Activated gamma-delta T cell treated with anti-CD3 and anti-CD28 coated beads, Interleukin-2, amount 50 U/mL, for 16 hours (primary cell): Measurements from ENCODE around the gene ZFYVE28.
A peak's percentile ranks its signal among the peaks of the same experiment; 100 is the strongest.
"Not testable (repeated sequence)": the region's sequence is repeated elsewhere in the genome, so short reads cannot be mapped to it uniquely, and the experiment has no call there.

Experiments
- DNase-seq: peaks from one replicate; pipeline ENCODE4 v3.0.0-alpha.2; 2020; ENCODE audit warnings: low read depth

Gene ZFYVE28

DNA sequence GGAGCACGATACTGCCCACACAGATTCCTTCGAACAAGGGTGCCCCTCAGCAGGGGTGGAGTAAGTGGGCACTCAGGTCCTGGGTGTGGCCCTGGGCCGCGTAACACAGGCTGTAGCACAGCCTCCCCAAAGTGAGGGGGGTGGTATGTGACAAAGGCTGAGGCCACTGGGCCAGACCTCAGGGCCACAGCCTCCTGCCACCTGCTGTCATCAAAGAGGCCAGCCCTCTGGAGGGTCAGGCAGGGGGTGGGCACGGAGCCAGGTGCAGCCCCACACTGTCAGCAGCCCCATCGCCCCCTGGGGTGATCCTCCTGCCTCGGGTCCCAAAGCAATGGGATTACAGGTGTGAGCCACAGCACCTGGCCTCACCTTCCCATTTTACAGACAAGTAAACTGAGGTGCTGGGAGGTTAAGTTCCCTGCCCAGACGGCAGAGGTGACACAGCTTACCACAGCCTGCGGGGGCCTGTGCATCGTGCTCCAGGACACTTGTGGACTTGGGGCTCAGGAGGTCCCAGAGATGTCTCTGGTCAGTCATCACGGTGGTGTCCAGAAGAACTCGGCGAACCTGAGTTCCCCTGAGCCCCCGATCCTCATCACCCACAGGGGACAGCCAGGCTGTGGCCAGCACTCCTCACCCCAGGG lies 129.0 kb downstream of the ZFYVE28 start:
- DNase-seq, result no peak

DNA sequence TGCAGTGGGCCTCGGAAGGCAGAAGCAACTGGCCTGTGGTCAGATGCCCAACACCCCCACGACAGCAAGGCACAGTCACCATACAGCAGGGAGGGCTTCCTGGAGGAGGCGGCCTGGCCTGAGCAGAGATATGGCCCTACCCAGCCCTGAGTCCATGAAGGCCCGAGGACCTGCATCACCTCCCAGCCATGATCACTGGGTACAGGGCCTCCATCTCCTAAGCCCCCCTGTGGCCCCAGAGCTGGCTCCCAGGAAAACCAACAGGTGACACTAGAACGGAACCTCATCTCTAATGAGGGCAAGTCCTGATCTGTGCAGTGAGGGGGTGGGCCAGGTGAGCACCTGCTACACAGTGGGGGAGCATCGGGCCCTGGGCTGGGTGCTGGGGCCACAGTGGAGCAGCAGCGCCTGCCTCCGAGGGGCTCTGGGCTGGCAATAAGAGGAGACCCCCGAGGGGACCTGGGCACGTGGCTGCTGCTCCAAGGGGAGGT lies 130.3 kb downstream of the ZFYVE28 start:
- no peak for DNase-seq

DNA sequence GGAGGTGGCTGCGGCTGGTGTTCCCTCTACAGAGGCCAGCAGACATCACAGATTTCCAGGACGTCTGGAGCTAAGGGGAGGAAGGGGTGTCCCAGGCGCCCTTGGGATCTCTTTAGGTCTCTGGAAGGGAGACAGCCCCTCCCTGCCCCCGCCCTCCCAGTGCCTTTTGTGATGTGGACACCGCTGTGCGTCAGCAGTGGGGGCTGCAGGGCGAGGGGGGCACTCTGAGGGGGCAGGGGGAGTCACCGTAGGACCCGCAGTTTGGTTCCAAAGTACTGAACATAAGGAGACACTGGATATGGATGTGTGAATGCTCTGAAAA lies 130.9 kb downstream of the ZFYVE28 start:
- no peak for DNase-seq

DNA sequence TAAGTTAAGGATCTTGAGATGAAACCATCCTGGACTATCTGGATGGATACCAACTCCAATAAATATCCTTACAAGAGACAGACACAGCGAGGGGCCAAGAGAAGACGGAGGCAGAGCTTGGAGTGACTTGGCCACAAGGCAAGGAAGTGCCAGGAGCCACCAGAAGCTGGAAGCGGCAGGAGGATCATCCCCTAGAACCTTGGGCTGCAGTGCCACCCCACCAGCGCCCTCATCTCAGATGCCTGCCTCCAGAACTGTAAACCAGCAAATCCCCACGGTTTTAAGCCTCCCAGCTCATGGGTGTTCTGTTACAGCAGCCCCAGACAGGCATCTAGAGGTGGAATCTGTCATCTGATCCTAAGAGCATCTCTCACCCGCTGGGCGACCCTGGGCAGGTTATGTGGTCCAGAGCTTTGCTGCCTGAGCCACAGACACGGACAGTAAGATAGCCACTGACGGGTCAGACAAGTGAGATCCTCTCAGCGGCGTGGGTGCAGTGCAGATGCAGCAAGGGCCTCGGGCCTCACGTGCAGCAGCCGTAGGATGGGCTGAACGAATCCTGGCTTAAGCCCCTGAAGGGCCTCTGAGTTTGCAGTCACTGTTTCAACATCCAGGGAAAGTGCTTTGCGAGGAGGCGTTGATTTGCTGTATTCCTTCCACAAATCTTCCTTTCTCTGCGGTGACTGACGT lies 131.4 kb downstream of the ZFYVE28 start:
- no peak for DNase-seq

DNA sequence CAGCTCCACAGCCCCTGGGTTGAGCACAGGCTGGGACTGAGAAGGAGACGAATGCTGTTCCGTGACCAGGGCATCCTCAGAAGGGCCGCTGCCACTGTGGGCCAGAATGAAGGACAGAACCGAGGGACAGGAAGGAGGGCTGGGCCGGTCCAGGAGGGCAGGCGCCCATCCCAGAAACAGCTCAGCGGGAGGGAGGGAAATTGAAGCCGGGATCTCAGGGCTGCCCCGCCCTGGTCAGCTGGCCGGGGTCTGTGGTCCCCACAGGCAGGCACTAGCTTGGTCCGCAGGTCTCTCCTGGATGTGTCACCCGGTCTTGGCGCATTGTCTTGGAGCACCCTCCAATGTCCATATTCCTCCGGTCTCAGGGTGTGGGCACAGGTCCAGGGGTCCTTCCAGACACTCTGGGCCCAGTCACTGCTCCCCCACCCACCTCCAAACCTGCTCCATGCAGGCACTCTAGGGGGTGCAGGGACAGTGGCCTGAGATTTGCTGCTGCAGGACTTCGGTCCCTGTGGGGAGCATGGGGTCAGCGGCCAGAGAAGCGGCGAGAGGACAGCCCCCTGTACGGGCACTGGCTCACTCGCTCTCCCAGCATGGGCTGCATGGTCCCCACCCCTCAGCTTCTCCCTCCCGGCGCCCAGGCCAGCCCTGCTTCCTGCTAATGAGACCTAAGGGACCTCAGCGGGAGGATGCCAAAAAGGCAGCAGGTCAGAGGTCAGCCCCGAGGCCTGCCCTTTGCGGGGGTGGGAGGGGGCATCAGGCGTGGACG lies 132.6 kb downstream of the ZFYVE28 start:
- no peak for DNase-seq

DNA sequence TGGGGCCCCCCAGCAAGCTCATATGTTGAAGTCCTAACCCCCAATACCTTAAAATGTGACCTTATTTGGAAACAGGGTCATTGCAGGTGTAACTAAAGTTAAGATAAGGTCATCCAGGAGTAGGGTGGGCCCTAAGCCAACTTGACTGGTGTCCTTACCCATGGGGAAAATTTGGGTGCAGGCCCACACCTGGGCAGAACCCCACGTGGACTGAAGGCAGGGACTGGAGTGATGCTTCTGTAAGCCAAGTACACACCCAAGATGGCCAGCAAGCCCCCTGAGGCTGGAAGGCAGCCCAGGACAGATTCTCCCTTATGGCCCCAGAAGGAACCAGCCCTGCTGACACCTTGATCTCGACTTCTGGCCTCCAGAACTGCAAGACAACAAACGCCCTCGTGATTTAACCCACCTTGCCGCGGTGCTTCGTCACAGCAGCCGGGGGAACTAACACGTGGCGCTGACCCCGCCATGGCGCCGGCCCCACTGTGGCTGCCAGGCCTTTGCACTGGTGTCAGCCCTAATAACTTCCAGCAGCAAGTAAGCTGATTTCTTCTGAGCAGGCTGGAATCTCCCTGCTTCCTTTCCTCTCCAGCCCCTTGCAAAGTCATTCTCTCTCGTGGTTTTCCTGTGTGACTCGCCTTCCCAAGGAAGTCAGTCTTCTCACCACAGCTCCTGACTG lies 133.4 kb downstream of the ZFYVE28 start:
- no peak for DNase-seq

DNA sequence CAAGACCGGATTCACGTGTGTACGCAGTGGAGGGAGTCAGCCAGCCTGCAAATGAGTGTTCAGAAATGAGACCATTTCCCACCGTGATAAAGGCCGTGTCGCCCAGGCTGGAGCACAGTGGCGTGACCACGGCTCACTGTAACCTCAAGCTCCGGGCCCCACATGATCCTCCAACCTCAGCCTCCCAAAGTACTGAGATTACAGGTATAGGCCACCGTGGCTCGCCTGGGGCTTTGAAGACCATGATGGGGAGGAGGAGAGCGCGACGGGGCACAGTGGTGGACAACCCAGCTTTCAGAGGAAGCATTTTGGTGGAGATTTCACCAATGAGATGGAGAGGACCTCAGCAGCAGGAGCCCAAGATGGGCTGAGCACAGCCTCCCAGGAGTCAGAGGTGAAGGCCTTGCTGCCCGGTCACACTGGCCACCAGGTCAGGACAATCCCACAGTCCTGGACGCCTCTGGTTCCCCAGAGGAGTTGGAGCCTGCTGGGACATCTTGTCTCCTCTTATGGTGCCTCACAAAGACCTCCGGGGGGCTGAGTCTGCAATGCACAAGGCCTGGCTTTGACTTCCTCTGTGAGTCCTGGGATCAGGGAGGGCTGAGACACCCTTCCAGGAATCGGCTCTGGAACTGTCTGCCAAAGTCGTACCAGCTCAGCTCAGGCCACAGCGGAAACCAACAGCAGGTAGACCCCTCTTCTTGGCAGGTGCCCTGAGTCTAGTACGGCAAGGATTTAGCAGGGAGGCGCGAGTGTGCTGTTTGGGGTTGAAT lies 134.1 kb downstream of the ZFYVE28 start:
- no peak for DNase-seq

DNA sequence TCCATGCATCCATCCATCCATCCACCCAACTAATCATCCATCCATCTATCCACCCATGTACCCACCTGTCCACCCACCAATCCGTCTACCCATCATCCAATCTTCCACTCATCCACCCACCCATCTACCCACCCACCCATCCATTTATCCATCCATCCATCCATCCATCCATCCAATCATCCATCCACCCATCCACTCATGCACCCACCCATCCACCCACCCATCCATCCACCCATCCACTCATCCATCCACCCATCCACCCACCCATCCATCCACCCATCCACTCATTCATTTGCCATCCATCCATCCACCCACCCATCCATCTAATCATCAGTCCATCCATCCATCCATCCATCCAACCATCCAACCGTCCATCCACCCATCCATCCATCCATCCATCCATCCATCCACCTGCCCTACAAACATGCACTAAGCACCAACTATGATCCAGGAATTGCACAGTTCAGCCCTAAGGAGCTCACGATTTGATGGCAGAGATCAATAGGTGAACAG lies 135.2 kb downstream of the ZFYVE28 start:
- DNase-seq, result no peak

DNA sequence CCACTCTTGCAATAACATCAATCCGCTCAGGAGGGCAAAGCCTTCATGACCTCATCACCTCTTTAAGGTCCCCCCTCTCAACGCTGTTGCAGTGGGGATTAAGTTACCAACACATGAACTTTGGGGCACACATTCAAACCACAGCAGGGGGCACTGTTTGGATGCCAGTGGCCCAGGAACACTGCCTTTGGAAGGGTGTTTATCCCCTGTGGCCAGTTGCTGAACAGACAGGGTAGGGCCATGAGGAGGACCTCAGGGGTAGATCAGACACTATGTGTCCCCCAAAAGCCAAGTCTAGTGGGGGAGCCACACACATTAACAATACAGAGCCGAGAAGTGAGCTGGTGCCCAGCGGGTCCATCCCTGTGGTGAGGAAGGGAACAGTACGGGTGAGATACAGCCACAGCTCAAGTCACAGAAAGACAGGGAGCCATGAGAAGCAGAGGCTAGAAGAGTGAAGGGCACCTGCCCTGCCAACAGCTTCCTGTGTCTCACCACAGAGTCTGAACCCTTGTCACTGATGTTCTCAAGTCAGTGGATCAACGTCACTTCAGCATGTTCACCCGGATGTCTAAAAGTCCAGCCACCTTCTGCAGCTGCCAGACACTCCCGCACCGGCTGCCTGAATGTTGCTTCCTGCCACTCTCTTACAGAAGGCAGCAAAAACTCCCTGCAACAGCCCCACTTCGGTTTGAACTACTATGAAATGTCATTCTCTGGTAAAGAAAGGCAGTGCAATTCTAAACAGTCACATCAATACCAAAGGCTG lies 136.7 kb downstream of the ZFYVE28 start:
- peak; percentile 71 for DNase-seq

DNA sequence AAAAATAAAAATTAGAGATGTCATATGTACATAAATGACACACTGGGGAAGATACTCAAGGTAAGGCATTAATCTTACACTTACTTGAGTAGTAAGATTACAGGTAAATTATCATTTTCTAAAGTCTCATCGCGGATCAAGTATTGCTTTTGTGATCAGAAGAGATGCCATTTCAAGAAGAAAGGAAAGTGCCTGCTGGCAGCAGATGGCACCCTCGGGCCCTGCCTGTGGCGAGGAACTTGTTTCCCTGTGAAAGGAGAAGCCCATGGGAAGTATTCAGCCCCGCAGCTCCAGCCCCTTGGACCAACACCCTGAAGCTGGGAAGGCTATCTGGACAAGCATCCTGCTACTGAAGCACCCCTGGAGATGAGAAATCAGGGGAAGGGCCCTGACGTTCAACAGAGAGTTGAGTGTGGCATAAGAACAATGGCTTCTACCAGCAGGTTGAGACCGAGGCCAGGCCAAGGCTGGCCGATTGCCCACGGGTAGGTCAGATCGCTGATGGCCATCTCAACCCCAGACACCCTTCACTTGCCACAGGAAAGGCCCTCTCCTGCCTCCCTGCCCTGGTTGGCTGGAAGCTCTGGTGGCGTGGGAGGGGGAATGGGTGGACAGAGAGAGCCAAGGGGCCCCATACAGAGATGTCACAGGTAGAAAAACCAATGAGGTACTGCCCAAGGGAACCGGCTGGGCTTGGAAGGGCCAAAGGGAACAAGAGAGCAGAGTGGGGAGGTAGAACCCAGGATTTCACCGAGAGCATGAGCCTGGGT lies 137.7 kb downstream of the ZFYVE28 start:
- no peak for DNase-seq

DNA sequence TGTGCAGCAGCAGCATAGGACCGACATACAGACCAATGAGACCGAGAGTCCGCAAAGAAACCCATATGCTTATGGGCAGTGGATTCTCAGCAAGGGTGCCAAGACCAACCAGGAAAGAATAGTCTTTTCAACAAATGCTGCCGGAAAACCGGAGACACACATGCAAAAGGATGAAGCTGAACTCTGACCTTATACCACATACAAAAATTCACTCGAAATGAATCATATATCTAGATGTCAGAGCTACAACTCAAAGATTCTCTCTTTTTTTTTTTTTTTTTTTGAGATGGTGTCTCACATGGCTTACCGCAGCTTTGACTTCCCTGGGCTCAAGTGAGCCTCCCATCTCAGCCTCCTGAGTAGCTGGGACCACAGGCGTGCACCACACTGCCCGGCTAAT lies 140.5 kb downstream of the ZFYVE28 start:
- no peak for DNase-seq

DNA sequence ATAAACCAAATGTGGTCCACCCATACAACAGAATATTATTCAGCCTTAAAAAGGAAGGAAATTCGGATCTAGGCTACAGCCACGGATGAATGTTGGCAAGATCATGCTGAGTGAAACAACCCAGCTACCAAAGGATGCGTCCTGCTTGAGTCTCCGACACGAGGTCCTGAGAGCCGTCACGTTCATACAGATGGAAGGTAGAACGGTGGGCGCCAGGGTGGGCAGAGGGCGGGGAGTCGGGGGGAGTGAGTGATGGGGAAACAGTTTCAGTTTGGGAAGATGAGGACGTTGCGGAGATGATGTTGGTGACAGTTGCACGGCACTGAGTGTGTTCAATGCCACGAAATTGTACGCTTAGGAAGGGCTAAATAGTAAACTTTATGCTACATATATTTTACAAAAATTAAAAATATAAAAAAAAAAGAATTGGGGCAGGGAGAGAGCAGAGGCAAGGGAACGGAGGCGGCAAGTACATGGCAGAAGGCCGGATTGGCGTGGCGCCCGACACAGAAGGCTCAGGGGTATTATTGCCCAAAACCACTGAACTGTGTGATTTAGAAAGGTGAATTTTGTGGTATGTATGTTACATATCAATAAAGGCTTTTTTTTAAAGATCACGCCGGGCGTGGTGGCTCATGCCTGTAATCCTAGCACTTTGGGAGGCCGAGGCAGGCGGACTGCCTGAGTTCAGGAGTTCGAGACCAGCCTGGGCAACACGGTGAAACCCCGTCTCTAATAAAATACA lies 141.7 kb downstream of the ZFYVE28 start:
- no peak for DNase-seq

DNA sequence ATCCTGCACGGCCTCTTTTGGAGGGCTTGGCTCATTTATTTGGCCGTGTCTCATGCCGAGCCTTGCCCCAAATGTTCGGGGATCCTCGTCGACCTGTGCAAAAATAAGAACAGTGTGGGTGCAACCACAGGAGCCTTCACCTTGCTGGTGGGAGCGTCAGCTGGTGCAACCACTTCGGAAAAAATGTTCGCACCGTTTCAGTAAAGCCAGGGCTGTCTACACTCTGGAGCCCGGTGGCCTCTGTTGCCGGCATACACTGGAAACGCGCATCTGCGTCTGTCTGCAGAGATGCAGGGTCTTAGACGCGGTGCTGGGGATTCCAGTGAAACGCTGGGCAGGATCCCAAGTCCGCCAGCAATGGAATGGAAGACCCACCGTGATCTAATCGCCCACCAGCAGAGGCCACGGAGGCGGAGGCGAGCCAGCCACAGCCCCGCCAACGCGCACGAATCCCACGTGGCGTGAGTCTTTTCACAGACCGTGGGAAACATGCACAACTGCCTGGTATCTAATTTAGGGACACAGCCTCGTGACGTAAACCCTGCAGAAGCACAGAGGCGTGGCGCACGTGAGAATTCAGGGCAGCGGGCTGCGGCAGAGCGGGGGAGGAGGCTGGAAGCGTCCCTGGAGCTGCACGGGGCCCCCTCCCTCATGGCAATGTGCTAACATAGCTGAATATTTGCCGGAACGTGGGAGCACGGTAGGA lies 142.7 kb downstream of the ZFYVE28 start:
- no peak for DNase-seq

DNA sequence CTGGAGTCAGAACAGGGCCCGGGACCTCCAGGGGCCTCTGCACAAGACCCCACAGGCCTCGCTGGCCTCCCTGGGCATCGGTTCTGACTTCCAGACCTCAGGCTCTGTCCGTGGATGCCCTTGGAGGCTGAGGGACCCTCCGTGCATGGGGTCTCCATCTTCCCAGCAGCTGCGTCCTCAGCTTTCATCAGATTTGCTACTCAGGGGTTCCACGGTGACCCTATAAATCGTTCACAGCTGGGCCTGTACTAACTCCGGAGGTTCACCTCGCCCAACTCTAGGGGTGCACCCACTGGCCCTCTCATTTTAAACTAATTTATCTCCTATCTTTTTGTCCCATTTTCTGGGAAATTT lies 143.4 kb downstream of the ZFYVE28 start:
- not testable (repeated sequence) for DNase-seq

DNA sequence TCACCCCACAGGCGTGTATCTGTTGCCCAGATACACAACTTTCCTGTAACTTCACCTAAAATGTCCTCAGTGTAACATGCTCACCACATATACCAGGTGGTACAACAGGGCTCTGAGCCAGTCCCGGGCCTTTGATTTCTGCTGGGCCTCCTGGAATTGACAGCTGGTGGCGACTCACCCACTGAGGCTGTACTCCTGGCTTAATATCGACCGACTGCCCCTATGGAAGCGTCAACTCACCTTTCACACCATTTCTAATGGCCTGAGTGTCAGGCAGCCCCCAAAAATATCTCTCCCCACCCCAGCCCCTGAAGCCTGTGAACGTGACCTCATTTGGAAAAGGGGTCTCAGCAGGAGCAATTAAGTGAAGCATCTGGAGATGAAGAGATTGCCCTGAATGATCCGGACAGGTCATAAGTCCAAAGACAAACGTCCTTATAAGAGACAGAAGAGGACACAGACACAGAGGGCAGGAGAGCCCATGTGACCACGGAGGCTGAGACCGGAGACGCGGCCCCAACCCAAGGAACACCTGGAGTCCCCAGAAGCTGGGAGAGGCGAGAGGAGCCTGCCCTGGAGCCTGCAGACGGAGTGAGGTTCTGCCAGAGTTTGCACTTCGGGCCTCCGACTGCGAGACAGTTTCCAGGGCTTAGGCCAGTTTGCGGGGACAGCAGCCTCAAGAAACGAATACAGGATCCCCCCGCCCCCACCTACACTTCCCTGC lies 144.0 kb downstream of the ZFYVE28 start:
- DNase-seq, result no peak

DNA sequence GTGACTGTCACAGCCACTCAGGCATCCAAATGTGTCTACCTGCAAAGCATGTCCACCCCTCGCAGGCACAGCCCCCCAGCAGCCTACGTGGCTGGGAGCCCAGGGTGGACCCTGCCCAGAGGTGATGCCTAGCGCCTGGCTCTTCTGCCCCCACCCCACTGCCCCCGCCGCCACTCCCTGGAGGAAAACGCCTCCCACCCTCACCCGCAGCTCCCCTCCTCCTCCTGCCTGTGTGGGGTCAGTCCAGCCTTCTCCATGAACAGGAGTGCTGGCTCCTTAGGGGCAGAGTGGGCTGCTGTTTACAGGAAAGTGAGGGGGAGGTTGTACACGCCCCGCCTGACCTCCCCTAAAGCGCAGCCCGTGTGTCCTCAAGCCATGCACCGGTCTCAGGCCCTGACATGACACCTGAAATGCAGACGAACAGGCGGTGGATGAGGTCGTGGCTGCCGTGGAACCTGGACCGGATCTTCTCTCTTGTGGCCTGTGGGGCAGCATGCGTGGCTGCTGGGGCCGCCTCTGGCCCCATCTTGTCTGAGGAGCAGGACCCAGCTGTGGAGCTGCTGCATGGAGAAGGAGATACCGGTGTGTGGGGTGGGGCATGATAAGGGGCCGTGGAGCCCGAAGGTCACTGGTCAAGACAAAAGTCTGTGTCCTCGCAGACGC lies 144.7 kb downstream of the ZFYVE28 start:
- no peak for DNase-seq

DNA sequence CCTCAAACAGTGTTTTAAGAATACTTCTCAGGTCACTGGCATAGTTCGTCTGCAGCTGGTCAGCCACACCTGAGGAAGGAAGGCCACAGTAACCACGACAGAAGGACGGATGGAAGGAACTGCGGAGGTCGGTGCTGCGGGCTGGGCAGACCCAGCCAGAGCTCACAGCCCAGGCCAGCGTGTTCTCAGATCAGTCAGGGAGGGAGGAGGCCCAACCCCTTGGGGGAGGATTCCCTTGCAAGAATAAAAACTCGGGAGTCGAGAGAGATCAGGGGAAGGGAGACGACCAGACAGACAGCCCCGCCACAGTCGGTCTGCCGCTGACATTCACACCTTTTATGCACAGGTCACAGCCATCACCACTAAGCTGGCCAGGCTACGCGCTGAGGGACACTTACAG lies 145.2 kb downstream of the ZFYVE28 start:
- no peak for DNase-seq

DNA sequence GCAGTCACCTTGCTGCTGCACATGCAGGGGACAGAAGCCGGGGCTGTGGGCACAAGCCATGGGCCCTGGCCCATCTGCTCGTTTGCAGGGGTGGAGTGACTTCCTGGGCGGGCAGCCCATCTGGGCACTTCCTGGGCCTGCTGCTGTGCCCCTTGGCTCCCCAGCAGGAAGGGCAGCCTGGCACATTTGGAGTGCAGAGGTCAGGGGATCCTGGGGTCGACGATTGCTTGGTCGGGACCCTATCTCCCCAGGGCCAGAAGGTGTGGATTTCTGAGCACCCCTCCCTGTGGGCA lies 145.7 kb downstream of the ZFYVE28 start:
- no peak for DNase-seq
